Esophagus squamous epithelium (tissue), 4 donors: Measurements from ENCODE around the gene PAM.

ENCODE experiments used
- CTCF ChIP-seq, 6 experiments: fragments of 450-650 bp in 4 of 6; fragments of 200-600 bp in 2 of 6; sonication (generic) in 2 of 6; IDR thresholded peaks; one replicate each; pipeline ENCODE4 v1.5.1; 2016 to 2019; ENCODE audit warnings: antibody characterized with exemption in 6 of 6, mild to moderate bottlenecking in 4 of 6, moderate library complexity in 4 of 6
- POLR2A ChIP-seq, 4 donors: fragments of 450-650 bp; IDR thresholded peaks; one replicate each; pipeline ENCODE4 v1.6.1; 2017; ENCODE audit warnings: antibody characterized with exemption in 4 of 4, mild to moderate bottlenecking in 4 of 4, moderate library complexity in 3 of 4

GRCh38 chr5:102895234-102895633 is 140.1 kb downstream of the PAM start:
- TF ChIP-seq CTCF (IDR thresholded peaks at IDR 0.05) = no peak
- TF ChIP-seq POLR2A (IDR thresholded peaks at IDR 0.05) = no peak
